HG02763 (cell line): Measurements from ENCODE around the gene ECE1.
A peak's percentile ranks its signal among the peaks of the same experiment; 100 is the strongest.

Experiments
- ATAC-seq: cut with Tn5 transposase; IDR thresholded peaks from one replicate; pipeline ENCODE4 v1.9.1; 2021; ENCODE audit warnings: mild to moderate bottlenecking, moderate library complexity; ENCODE audit not compliant: unreplicated experiment

Gene ECE1

GRCh38 chr1:21308847-21309652 lies 18.8 kb upstream of the ECE1 start:
- ATAC-seq = no peak

GRCh38 chr1:21308330-21308729 lies 18.1 kb upstream of the ECE1 start:
- ATAC-seq = no peak

- no peak for ATAC-seq
Observed at GRCh38 chr1:21307663-21308305, 17.5 kb upstream of the ECE1 start.

GRCh38 chr1:21307210-21307609 lies 16.9 kb upstream of the ECE1 start:
- ATAC-seq = no peak

GRCh38 chr1:21305900-21306189 lies 15.6 kb upstream of the ECE1 start:
- no peak for ATAC-seq

GRCh38 chr1:21305155-21305899 lies 15.1 kb upstream of the ECE1 start:
- ATAC-seq = no peak

- ATAC-seq = no peak
Observed at GRCh38 chr1:21304488-21304887, 14.2 kb upstream of the ECE1 start.

GRCh38 chr1:21302747-21303715 lies 12.8 kb upstream of the ECE1 start:
- ATAC-seq = no peak

- no peak for ATAC-seq
Observed at GRCh38 chr1:21301794-21302440, 11.7 kb upstream of the ECE1 start.

GRCh38 chr1:21300774-21301173 lies 10.5 kb upstream of the ECE1 start:
- no peak for ATAC-seq

- no peak for ATAC-seq
Observed at GRCh38 chr1:21299780-21300395, 9.6 kb upstream of the ECE1 start.

- ATAC-seq = no peak
Observed at GRCh38 chr1:21298981-21299391, 8.7 kb upstream of the ECE1 start.

- no peak for ATAC-seq
Observed at GRCh38 chr1:21297975-21298374, 7.7 kb upstream of the ECE1 start.

GRCh38 chr1:21296509-21297354 lies 6.5 kb upstream of the ECE1 start:
- no peak for ATAC-seq

GRCh38 chr1:21295545-21295944 lies 5.3 kb upstream of the ECE1 start:
- ATAC-seq = no peak

GRCh38 chr1:21295002-21295401 lies 4.7 kb upstream of the ECE1 start:
- no peak for ATAC-seq

GRCh38 chr1:21294266-21294989 lies 4.2 kb upstream of the ECE1 start:
- ATAC-seq = peak; percentile 57

- ATAC-seq = peak; percentile 19
Observed at GRCh38 chr1:21293537-21294265, 3.4 kb upstream of the ECE1 start.
